K562 (cell line): ENCODE results near the gene DNALI1. TPM values are rescaled to one million over a fixed set of nuclear protein-coding genes. Genes with fewer than 3 reads are reported as not detected.

Source experiments
- ARNT ChIP-seq, 2 experiments: fragments of 450-650 bp; IDR thresholded peaks; 2 replicates each; pipeline ENCODE4 v1.6.1; 2016; ENCODE audit warnings: mild to moderate bottlenecking in 1 of 2
- ATF7 ChIP-seq: fragments of 450-650 bp; IDR thresholded peaks from 2 replicates; pipeline ENCODE4 v1.7.1; 2014; ENCODE audit warnings: mild to moderate bottlenecking, moderate library complexity
- CBX1 ChIP-seq: sonication (generic); IDR thresholded peaks from 2 replicates; pipeline ENCODE4 v1.6.1; 2016; ENCODE audit warnings: antibody characterized with exemption, low read depth, mild to moderate bottlenecking
- CTBP1 ChIP-seq: fragments of 450-650 bp; IDR thresholded peaks from 2 replicates; pipeline ENCODE4 v1.6.1; 2016; ENCODE audit warnings: borderline replicate concordance
- FOSL1 ChIP-seq: fragments of 200-800 bp; sonication (Bioruptor generic); conservative IDR thresholded peaks from 2 replicates; pipeline ENCODE4 v1.6.1; 2016; ENCODE audit warnings: missing genetic modification characterization, missing compliant biosample characterization
- FOXJ3 ChIP-seq: sonication (generic); formaldehyde crosslinking; IDR thresholded peaks from 2 replicates; pipeline ENCODE4 v1.4.0; 2020; ENCODE audit warnings: mild to moderate bottlenecking, missing genetic modification reagents
- KAT8 ChIP-seq: fragments of 450-650 bp; IDR thresholded peaks from 2 replicates; pipeline ENCODE4 v1.6.1; 2016; ENCODE audit warnings: low read depth, mild to moderate bottlenecking
- LEF1 ChIP-seq: fragments of 450-650 bp; IDR thresholded peaks from 2 replicates; pipeline ENCODE4 v1.6.1; 2016; ENCODE audit warnings: mild to moderate bottlenecking
- MTA1 ChIP-seq: fragments of 450-650 bp; IDR thresholded peaks from 2 replicates; pipeline ENCODE4 v1.6.1; 2017; ENCODE audit warnings: borderline replicate concordance
- PHF20 ChIP-seq: fragments of 450-650 bp; IDR thresholded peaks from 2 replicates; pipeline ENCODE4 v1.6.1; 2018; ENCODE audit not compliant: partially characterized antibody
- POLR2A ChIP-seq: fragments of 450-650 bp; conservative IDR thresholded peaks from 2 replicates; pipeline ENCODE4 v1.6.1; 2016
- POLR3A ChIP-seq: IDR thresholded peaks from 2 replicates; pipeline ENCODE4 v1.6.1; 2011; ENCODE audit warnings: borderline replicate concordance, mild to moderate bottlenecking, moderate library complexity; ENCODE audit not compliant: insufficient read length, insufficient read depth; ENCODE audit errors: extremely low read depth
- SIN3B ChIP-seq: fragments of 450-650 bp; IDR thresholded peaks from 2 replicates; pipeline ENCODE4 v1.6.1; 2017; ENCODE audit warnings: low read depth, mild to moderate bottlenecking, moderate library complexity
- SMC3 ChIP-seq: conservative IDR thresholded peaks from 2 replicates; pipeline ENCODE4 v1.6.1; 2011; ENCODE audit warnings: low read depth, low read length, improper control_type of control experiment; ENCODE audit not compliant: insufficient read depth
- SPI1 ChIP-seq: IDR thresholded peaks from 2 replicates; pipeline ENCODE4 v1.6.1; 2011; ENCODE audit warnings: low read depth, low read length, control low read depth, borderline replicate concordance
- TGIF2 ChIP-seq: sonication (generic); formaldehyde crosslinking; IDR thresholded peaks from 2 replicates; pipeline ENCODE4 v1.8.1; 2022; ENCODE audit warnings: mild to moderate bottlenecking, missing genetic modification reagents, moderate library complexity
- XRCC4 ChIP-seq: IDR thresholded peaks from one replicate; pipeline ENCODE4 v1.6.1; 2011; ENCODE audit not compliant: insufficient read depth, insufficient read length; ENCODE audit errors: extremely low read depth
- ZKSCAN3 ChIP-seq: fragments of 250-450 bp; sonication (Bioruptor Pico); IDR thresholded peaks from 2 replicates; pipeline ENCODE4 v1.4.0; 2020
- ZNF121 ChIP-seq: sonication (generic); formaldehyde crosslinking; conservative IDR thresholded peaks from 2 replicates; pipeline ENCODE4 v1.8.0; 2022; ENCODE audit warnings: missing genetic modification reagents
- ZNF165 ChIP-seq: fragments of 250-450 bp; sonication (Bioruptor Pico); IDR thresholded peaks from 2 replicates; pipeline ENCODE4 v1.4.0; 2020; ENCODE audit warnings: borderline replicate concordance
- ZNF436 ChIP-seq: fragments of 250-450, 450-650 bp; sonication (Bioruptor Pico); formaldehyde crosslinking; IDR thresholded peaks from 2 replicates; pipeline ENCODE4 v1.7.0; 2020; ENCODE audit warnings: mild to moderate bottlenecking
- polyA plus RNA-seq, 8 experiments: library from polyadenylated mRNA; depleted of rRNA in 4 of 8; stranded (reverse) in 5 of 8; unstranded in 3 of 8; fragments of >200 nt; fragmentation: Nextera tagmentation in 2 of 8; fragmentation: Illumina TruSeq in 1 of 8; extraction: Ambion mirVana in 2 of 8; extraction: Trizol in 1 of 8; gene quantifications; 2 replicates each; pipeline versions ENCODE4 v1.2.1 to v1.2.3, GENCODE V29; 2011 to 2014; ENCODE audit warnings: inconsistent platforms in 1 of 8, missing spikeins in 1 of 8
- total RNA-seq, 7 experiments: library from RNA; depleted of rRNA in 6 of 7; stranded (reverse); fragments of >200 nt in 6 of 7; fragmentation: Illumina TruSeq in 2 of 7; extraction: Trizol in 2 of 7; gene quantifications; 2 replicates each; pipeline versions ENCODE4 v1.2.1 to v1.2.3, GENCODE V29; 2011 to 2021; ENCODE audit warnings: low replicate concordance in 1 of 7
- TF ChIP-seq, protein P1 (sequence below): fragments of 450-650 bp; formaldehyde crosslinking; conservative IDR thresholded peaks from 2 replicates; pipeline ENCODE4 v1.4.0; 2022; ENCODE audit warnings: mild to moderate bottlenecking, missing genetic modification characterization
- TF ChIP-seq, protein P2 (sequence below): fragments of 250-450 bp; sonication (Bioruptor Pico); IDR thresholded peaks from 2 replicates; pipeline ENCODE4 v1.6.1; 2021; ENCODE audit warnings: mild to moderate bottlenecking
- TF ChIP-seq, protein P3 (sequence below): fragments of 150-350 bp; IDR thresholded peaks from 2 replicates; pipeline ENCODE4 v1.6.1; 2014; ENCODE audit warnings: low read depth, mild to moderate bottlenecking, low read length, borderline replicate concordance
- TF ChIP-seq, protein P4 (sequence below): fragments of 450-650 bp; formaldehyde crosslinking; IDR thresholded peaks from 2 replicates; pipeline ENCODE4 v1.4.0; 2020; ENCODE audit warnings: mild to moderate bottlenecking

The DNALI1 gene
- total and polyA plus RNA-seq, 9 of the 15 experiments (the other 6 are each of a cell fraction or from before 2014, with no cell fraction given), result 0.87 to 5.6 (median 1.2) TPM

DNA sequence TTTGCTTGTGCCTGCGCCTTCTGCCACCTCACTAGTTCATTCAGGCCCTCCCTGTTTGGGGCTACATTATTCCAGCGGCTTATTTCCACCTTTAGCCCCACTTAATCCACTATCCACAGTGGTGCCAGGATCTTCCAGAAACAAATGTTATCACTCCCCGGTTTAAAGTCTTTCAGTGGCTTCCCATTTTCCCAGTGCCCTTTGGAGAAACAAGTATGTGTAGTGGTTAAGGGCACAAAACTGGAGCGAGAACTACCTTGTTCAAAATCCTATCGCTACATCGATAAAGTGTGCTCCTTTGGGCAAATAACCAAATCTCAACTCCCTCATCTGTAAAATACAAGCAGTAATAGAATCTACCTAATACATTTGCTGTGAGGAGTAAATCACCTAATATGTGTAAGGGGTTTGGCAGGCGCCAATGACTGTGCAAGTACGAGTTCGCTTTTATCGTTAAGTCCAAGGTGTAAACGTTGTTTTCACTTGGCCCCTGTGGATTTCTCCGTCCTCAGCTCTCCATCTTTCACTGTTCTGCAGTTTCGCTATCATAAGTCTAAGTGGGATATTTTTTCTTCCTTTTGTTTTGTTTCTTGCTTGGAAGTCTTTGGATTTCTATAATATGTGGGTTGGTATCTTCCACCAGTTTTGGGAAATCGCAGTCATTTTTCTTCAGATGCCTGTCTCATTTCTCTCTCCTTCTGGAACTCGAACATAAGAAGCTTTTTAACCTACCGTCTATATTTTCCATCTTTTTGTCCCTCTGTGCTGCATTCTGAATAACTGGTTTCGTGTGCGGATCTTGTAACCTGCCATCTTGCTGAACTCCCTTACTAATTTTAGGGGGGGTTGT lies 41.3 kb upstream of the DNALI1 start (continued):
- TF ChIP-seq, protein P1, sequence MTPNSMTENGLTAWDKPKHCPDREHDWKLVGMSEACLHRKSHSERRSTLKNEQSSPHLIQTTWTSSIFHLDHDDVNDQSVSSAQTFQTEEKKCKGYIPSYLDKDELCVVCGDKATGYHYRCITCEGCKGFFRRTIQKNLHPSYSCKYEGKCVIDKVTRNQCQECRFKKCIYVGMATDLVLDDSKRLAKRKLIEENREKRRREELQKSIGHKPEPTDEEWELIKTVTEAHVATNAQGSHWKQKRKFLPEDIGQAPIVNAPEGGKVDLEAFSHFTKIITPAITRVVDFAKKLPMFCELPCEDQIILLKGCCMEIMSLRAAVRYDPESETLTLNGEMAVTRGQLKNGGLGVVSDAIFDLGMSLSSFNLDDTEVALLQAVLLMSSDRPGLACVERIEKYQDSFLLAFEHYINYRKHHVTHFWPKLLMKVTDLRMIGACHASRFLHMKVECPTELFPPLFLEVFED, result 0 out of 2 replicates have a peak, but pooled peaks have one; percentile 28
- TF ChIP-seq XRCC4 (no peak), SPI1 (no peak), ATF7 (no peak; the same call in 1 of the 2 replicates), POLR2A (no peak), ZNF165 (no peak), FOXJ3 (CRISPR knock-in tag) (no peak), ZNF436 (CRISPR knock-in tag) (no peak), CBX1 (no peak), PHF20 (no peak), FOSL1 (tag) (0 out of 2 replicates have a peak, but pooled peaks have one; percentile 29), TGIF2 (no peak), SIN3B (no peak), ZNF121 (CRISPR knock-in tag) (no peak), ZKSCAN3 (CRISPR knock-in tag) (no peak), LEF1 (no peak), KAT8 (no peak), CTBP1 (no peak), SMC3 (no peak), POLR3A (no peak), ARNT (IDR thresholded peaks at IDR 0.05) (peak in 1 of 2 experiments; percentile 35; a peak in 1 of 4 replicates), MTA1 (peak; percentile 25; the same call in 1 of the 2 replicates)
- TF ChIP-seq, protein P2, sequence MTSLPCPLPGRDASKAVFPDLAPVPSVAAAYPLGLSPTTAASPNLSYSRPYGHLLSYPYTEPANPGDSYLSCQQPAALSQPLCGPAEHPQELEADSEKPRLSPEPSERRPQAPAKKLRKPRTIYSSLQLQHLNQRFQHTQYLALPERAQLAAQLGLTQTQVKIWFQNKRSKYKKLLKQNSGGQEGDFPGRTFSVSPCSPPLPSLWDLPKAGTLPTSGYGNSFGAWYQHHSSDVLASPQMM (CRISPR knock-in tag), result no peak
- TF ChIP-seq, protein P3, sequence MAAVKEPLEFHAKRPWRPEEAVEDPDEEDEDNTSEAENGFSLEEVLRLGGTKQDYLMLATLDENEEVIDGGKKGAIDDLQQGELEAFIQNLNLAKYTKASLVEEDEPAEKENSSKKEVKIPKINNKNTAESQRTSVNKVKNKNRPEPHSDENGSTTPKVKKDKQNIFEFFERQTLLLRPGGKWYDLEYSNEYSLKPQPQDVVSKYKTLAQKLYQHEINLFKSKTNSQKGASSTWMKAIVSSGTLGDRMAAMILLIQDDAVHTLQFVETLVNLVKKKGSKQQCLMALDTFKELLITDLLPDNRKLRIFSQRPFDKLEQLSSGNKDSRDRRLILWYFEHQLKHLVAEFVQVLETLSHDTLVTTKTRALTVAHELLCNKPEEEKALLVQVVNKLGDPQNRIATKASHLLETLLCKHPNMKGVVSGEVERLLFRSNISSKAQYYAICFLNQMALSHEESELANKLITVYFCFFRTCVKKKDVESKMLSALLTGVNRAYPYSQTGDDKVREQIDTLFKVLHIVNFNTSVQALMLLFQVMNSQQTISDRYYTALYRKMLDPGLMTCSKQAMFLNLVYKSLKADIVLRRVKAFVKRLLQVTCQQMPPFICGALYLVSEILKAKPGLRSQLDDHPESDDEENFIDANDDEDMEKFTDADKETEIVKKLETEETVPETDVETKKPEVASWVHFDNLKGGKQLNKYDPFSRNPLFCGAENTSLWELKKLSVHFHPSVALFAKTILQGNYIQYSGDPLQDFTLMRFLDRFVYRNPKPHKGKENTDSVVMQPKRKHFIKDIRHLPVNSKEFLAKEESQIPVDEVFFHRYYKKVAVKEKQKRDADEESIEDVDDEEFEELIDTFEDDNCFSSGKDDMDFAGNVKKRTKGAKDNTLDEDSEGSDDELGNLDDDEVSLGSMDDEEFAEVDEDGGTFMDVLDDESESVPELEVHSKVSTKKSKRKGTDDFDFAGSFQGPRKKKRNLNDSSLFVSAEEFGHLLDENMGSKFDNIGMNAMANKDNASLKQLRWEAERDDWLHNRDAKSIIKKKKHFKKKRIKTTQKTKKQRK, result no peak
- TF ChIP-seq, protein P4, sequence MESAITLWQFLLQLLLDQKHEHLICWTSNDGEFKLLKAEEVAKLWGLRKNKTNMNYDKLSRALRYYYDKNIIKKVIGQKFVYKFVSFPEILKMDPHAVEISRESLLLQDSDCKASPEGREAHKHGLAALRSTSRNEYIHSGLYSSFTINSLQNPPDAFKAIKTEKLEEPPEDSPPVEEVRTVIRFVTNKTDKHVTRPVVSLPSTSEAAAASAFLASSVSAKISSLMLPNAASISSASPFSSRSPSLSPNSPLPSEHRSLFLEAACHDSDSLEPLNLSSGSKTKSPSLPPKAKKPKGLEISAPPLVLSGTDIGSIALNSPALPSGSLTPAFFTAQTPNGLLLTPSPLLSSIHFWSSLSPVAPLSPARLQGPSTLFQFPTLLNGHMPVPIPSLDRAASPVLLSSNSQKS (CRISPR knock-in tag), result no peak
